Measurements from ENCODE around the gene PDLIM3. TPM values are rescaled to one million over a fixed set of nuclear protein-coding genes. Genes with fewer than 3 reads are reported as not detected.
A peak's percentile ranks its signal among the peaks of the same experiment; 100 is the strongest.

Gene PDLIM3
- total RNA-seq, 4 donors from 2014 or later, result 15.1 to 73.0 (median 45.2) TPM

- Histone ChIP-seq H3K27me3 (no peaks in the 10 kb centered on the region), H3K4me1 (peaks cover 0 to 5% (median 0%) of the 10 kb centered on the region in 4 donors), H3K36me3 (no peaks in the 10 kb centered on the region), H3K9me3 (no peaks in the 10 kb centered on the region), H3K27ac (peak overlapping the region; percentile 27 to 83 (median 70)), H3K4me3 (no peak overlapping the region)
- TF ChIP-seq POLR2A (IDR thresholded peaks at IDR 0.05), result no peak
- TF ChIP-seq CTCF (IDR thresholded peaks at IDR 0.05), result no peak
- no peak for DNase-seq
These were observed 31.7 kb upstream of the PDLIM3 start for GRCh38 chr4:185566972-185567371.

GRCh38 chr4:185566425-185566824 lies 31.1 kb upstream of the PDLIM3 start:
- Histone ChIP-seq H3K9me3 (no peaks in the 10 kb centered on the region), H3K4me1 (peaks cover 0 to 5% (median 0%) of the 10 kb centered on the region in 4 donors), H3K27ac (peak overlapping the region; percentile 39 to 83 (median 70)), H3K27me3 (no peaks in the 10 kb centered on the region), H3K36me3 (no peaks in the 10 kb centered on the region), H3K4me3 (no peak overlapping the region)
- TF ChIP-seq POLR2A (IDR thresholded peaks at IDR 0.05), result no peak
- TF ChIP-seq CTCF (IDR thresholded peaks at IDR 0.05), result no peak
- no peak for DNase-seq

GRCh38 chr4:185565696-185566095 lies 30.4 kb upstream of the PDLIM3 start:
- no peak for DNase-seq
- peak overlapping the region in 3 of 4 donors; percentile 16 to 83 (median 31) for H3K27ac ChIP-seq
- TF ChIP-seq CTCF (IDR thresholded peaks at IDR 0.05) (no peak), POLR2A (IDR thresholded peaks at IDR 0.05) (no peak)
- no peaks in the 10 kb centered on the region for H3K36me3 ChIP-seq
- H3K27me3 ChIP-seq, result no peaks in the 10 kb centered on the region
- no peak overlapping the region for H3K4me3 ChIP-seq
- no peaks in the 10 kb centered on the region for H3K9me3 ChIP-seq
- peaks cover 0 to 5% (median 0%) of the 10 kb centered on the region in 4 donors for H3K4me1 ChIP-seq

GRCh38 chr4:185564349-185564748 lies 29.0 kb upstream of the PDLIM3 start:
- no peak overlapping the region for H3K27ac ChIP-seq
- H3K9me3 ChIP-seq, result no peaks in the 10 kb centered on the region
- no peak overlapping the region for H3K4me3 ChIP-seq
- peaks cover 0 to 5% (median 0%) of the 10 kb centered on the region in 4 donors for H3K4me1 ChIP-seq
- DNase-seq, result no peak
- no peak for TF ChIP-seq CTCF (IDR thresholded peaks at IDR 0.05)
- TF ChIP-seq POLR2A (IDR thresholded peaks at IDR 0.05), result no peak
- no peaks in the 10 kb centered on the region for H3K27me3 ChIP-seq
- no peaks in the 10 kb centered on the region for H3K36me3 ChIP-seq

GRCh38 chr4:185562531-185562930 lies 27.2 kb upstream of the PDLIM3 start:
- DNase-seq, result no peak
- H3K4me1 ChIP-seq, result no peaks in the 10 kb centered on the region
- no peaks in the 10 kb centered on the region for H3K27me3 ChIP-seq
- H3K9me3 ChIP-seq, result no peaks in the 10 kb centered on the region
- H3K27ac ChIP-seq, result no peak overlapping the region
- no peak overlapping the region for H3K4me3 ChIP-seq
- TF ChIP-seq CTCF (IDR thresholded peaks at IDR 0.05), result no peak
- no peak for TF ChIP-seq POLR2A (IDR thresholded peaks at IDR 0.05)
- H3K36me3 ChIP-seq, result no peaks in the 10 kb centered on the region

- H3K9me3 ChIP-seq, result no peaks in the 10 kb centered on the region
- no peak overlapping the region for H3K27ac ChIP-seq
- TF ChIP-seq CTCF (IDR thresholded peaks at IDR 0.05), result no peak
- TF ChIP-seq POLR2A (IDR thresholded peaks at IDR 0.05), result no peak
- H3K4me3 ChIP-seq, result no peak overlapping the region
- no peaks in the 10 kb centered on the region for H3K4me1 ChIP-seq
- no peak for DNase-seq
- no peaks in the 10 kb centered on the region for H3K36me3 ChIP-seq
- H3K27me3 ChIP-seq, result no peaks in the 10 kb centered on the region
These were observed 25.0 kb upstream of the PDLIM3 start for GRCh38 chr4:185560316-185560715.
